Measurements from ENCODE around the gene PSMD6. TPM values are rescaled to one million over a fixed set of nuclear protein-coding genes. Genes with fewer than 3 reads are reported as not detected.

Gene PSMD6
- total RNA-seq, 1 donor from 2014 or later, result 124 TPM

Other genes with a start within 250 kb of the PSMD6 start
- not detected in 2 replicates for gene C3orf49, start 204.2 kb downstream of the PSMD6 start, total RNA-seq
- 68.6 and 103 TPM in 2 replicates for gene THOC7, start 159.7 kb downstream of the PSMD6 start, total RNA-seq
- gene ATXN7, start 159.6 kb downstream of the PSMD6 start, total RNA-seq, result 8.2 and 14.5 TPM in 2 replicates
- gene SCAANT1, start 111.1 kb downstream of the PSMD6 start, total RNA-seq, result not detected in 2 replicates
- gene PRICKLE2, start 202.0 kb upstream of the PSMD6 start, total RNA-seq, result 27.1 and 56.1 TPM in 2 replicates